ENCODE results near the gene LYPLAL1.
"Not testable (repeated sequence)": the region's sequence is repeated elsewhere in the genome, so short reads cannot be mapped to it uniquely, and the experiment has no call there.

DNA sequence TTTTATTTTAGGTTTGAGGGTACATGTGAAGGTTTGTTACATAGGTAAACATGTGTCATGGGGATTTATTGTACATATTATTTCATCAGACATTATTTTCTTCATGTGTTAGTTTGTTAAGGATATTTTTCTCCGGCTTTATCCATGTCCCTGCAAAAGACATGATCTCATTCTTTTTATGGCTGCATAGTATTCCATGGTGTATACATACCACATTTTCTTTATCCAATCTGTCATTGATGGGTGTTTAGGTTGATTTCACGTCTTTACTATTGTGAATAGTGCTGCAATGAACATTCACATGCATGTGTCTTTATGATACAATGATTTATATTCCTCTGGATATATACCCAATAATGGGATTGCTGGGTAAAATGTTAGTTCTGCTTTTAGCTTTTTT lies 76.8 kb downstream of the LYPLAL1 start:
- not testable (repeated sequence) for TF ChIP-seq EZH2phosphoT487 (IDR thresholded peaks at IDR 0.05; ENCODE audit: borderline replicate concordance); POLR2A (IDR thresholded peaks at IDR 0.05; ENCODE audit: borderline replicate concordance, extremely low read depth, insufficient read depth, insufficient read length); EZH2 (IDR thresholded peaks at IDR 0.05); RAD21 (IDR thresholded peaks at IDR 0.05; ENCODE audit: low read depth); ZNF274 (IDR thresholded peaks at IDR 0.05; ENCODE audit: low read depth, low read length); YY1 (IDR thresholded peaks at IDR 0.05; ENCODE audit: extremely low read depth, insufficient replicate concordance, low read depth, low read length); SIN3A (IDR thresholded peaks at IDR 0.05; ENCODE audit: low read depth)
- TF ChIP-seq, protein P1, sequence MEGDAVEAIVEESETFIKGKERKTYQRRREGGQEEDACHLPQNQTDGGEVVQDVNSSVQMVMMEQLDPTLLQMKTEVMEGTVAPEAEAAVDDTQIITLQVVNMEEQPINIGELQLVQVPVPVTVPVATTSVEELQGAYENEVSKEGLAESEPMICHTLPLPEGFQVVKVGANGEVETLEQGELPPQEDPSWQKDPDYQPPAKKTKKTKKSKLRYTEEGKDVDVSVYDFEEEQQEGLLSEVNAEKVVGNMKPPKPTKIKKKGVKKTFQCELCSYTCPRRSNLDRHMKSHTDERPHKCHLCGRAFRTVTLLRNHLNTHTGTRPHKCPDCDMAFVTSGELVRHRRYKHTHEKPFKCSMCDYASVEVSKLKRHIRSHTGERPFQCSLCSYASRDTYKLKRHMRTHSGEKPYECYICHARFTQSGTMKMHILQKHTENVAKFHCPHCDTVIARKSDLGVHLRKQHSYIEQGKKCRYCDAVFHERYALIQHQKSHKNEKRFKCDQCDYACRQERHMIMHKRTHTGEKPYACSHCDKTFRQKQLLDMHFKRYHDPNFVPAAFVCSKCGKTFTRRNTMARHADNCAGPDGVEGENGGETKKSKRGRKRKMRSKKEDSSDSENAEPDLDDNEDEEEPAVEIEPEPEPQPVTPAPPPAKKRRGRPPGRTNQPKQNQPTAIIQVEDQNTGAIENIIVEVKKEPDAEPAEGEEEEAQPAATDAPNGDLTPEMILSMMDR (IDR thresholded peaks at IDR 0.05 in 2 of 3, conservative IDR thresholded peaks at IDR 0.05 in 1 of 3; ENCODE audit: borderline replicate concordance in 1 of 3, insufficient read depth in 1 of 3, low read depth in 2 of 3, low read length in 2 of 3): not testable (repeated sequence)
- TF ChIP-seq, protein P2, sequence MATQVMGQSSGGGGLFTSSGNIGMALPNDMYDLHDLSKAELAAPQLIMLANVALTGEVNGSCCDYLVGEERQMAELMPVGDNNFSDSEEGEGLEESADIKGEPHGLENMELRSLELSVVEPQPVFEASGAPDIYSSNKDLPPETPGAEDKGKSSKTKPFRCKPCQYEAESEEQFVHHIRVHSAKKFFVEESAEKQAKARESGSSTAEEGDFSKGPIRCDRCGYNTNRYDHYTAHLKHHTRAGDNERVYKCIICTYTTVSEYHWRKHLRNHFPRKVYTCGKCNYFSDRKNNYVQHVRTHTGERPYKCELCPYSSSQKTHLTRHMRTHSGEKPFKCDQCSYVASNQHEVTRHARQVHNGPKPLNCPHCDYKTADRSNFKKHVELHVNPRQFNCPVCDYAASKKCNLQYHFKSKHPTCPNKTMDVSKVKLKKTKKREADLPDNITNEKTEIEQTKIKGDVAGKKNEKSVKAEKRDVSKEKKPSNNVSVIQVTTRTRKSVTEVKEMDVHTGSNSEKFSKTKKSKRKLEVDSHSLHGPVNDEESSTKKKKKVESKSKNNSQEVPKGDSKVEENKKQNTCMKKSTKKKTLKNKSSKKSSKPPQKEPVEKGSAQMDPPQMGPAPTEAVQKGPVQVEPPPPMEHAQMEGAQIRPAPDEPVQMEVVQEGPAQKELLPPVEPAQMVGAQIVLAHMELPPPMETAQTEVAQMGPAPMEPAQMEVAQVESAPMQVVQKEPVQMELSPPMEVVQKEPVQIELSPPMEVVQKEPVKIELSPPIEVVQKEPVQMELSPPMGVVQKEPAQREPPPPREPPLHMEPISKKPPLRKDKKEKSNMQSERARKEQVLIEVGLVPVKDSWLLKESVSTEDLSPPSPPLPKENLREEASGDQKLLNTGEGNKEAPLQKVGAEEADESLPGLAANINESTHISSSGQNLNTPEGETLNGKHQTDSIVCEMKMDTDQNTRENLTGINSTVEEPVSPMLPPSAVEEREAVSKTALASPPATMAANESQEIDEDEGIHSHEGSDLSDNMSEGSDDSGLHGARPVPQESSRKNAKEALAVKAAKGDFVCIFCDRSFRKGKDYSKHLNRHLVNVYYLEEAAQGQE (IDR thresholded peaks at IDR 0.05; ENCODE audit: low read depth): not testable (repeated sequence)
